Subcutaneous adipose tissue (tissue), 4 donors: ENCODE data around the gene TNFSF11. TPM values are rescaled to one million over a fixed set of nuclear protein-coding genes. Genes with fewer than 3 reads are reported as not detected.

ENCODE experiments used
- total RNA-seq, 4 donors: library from RNA; depleted of rRNA; stranded (reverse); fragments of >200 nt; gene quantifications; one replicate each; pipeline ENCODE4 v1.1.0, GENCODE V29; 2016
- TF ChIP-seq, protein P1 (sequence below): fragments of 450-650 bp; IDR thresholded peaks from one replicate; pipeline ENCODE4 v1.5.1; 2016; ENCODE audit warnings: low read depth, mild to moderate bottlenecking, control low read depth, antibody characterized with exemption, moderate library complexity

The TNFSF11 gene
- total RNA-seq, 4 donors from 2014 or later, result not detected

DNA sequence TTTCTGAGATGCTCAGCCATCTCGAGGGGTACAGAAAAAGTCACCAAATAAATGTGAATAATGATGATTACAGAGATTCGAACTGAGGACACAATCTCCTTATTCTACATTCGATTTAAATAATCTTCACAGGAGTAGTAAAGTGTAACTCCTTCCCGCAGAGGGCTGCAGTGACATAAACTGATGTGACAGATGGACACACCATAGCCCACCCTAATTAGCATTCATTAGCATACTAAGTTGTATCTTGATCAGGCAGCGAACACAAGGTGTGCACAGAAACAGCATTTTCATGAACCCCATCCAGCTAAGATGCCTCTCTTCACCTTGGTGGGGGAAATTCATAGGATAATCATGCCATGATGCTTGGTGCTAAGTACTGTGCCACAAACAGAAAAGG lies 83.0 kb downstream of the TNFSF11 start:
- TF ChIP-seq, protein P1, sequence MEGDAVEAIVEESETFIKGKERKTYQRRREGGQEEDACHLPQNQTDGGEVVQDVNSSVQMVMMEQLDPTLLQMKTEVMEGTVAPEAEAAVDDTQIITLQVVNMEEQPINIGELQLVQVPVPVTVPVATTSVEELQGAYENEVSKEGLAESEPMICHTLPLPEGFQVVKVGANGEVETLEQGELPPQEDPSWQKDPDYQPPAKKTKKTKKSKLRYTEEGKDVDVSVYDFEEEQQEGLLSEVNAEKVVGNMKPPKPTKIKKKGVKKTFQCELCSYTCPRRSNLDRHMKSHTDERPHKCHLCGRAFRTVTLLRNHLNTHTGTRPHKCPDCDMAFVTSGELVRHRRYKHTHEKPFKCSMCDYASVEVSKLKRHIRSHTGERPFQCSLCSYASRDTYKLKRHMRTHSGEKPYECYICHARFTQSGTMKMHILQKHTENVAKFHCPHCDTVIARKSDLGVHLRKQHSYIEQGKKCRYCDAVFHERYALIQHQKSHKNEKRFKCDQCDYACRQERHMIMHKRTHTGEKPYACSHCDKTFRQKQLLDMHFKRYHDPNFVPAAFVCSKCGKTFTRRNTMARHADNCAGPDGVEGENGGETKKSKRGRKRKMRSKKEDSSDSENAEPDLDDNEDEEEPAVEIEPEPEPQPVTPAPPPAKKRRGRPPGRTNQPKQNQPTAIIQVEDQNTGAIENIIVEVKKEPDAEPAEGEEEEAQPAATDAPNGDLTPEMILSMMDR, result no peak

Other genes with a start within 250 kb of the TNFSF11 start
- not detected for gene FAM216B, start 207.4 kb downstream of the TNFSF11 start, total RNA-seq